Activated T-helper 2 cell treated with anti-CD3 and anti-CD28 coated beads, Interferon-gamma antibody, Interleukin-2, Interleukin-4, amounts not matched to agents 10 μg/mL and 5 μg/mL and 100 μg/mL, durations not matched to agents 14 hours and 24 hours and 36 hours (primary cell): ENCODE data around the gene CT45A10. TPM values are rescaled to one million over a fixed set of nuclear protein-coding genes. Genes with fewer than 3 reads are reported as not detected.
"Not testable (repeated sequence)": the region's sequence is repeated elsewhere in the genome, so short reads cannot be mapped to it uniquely, and the experiment has no call there.

ENCODE experiments used
- DNase-seq: peaks from one replicate; pipeline ENCODE4 v3.0.0; 2021; ENCODE audit warnings: low spot score
- H3K27ac Mint-ChIP-seq: one replicate; pipeline ENCODE4 v1.8.0; 2021; ENCODE audit warnings: mixed read lengths
- H3K27me3 Mint-ChIP-seq: one replicate; pipeline ENCODE4 v1.8.0; 2021; ENCODE audit warnings: low read depth, mixed read lengths
- H3K36me3 Mint-ChIP-seq: one replicate; pipeline ENCODE4 v1.8.0; 2021; ENCODE audit warnings: low read depth, mixed read lengths
- H3K4me1 Mint-ChIP-seq: one replicate; pipeline ENCODE4 v1.8.0; 2021; ENCODE audit warnings: low read depth, mixed read lengths
- H3K4me3 Mint-ChIP-seq: one replicate; pipeline ENCODE4 v1.8.0; 2021; ENCODE audit warnings: low read depth, mild to moderate bottlenecking, moderate library complexity, mixed read lengths
- H3K9me3 Mint-ChIP-seq: one replicate; pipeline ENCODE4 v1.8.0; 2021; ENCODE audit warnings: mixed read lengths
- intact Hi-C: fragments of 100-400 bp; cut with micrococcal nuclease; formaldehyde crosslinking; loops from one replicate; pipeline ENCODE4 v1.15.1; 2023
- total RNA-seq: library from RNA; stranded (reverse); gene quantifications from 2 replicates; pipeline ENCODE4 v1.2.3, GENCODE V29; 2022

Gene CT45A10
- total RNA-seq: not detected in 2 replicates

GRCh38 chrX:135893294-135893817 lies at the start of gene CT45A10, which contains the start of gene SAGE1:
Gene CT45A10 (minus strand): TSS chrX:135893444. CDS start chrX:135885344, 8,100 bp downstream.
Gene SAGE1 (plus strand): TSS chrX:135893716. CDS start chrX:135896243, 2,527 bp downstream.
- DNase-seq: no peak
- Mint-ChIP-seq H3K9me3 (no peaks in the 10 kb centered on the region), H3K4me3 (no peak within 1 kb of the TSS), H3K4me1 (no peaks in the 10 kb centered on the region), H3K36me3 (no peaks in the 10 kb centered on the region), H3K27me3 (no peaks in the 10 kb centered on the region), H3K27ac (no peak within 1 kb of the TSS)
- intact Hi-C loops: no loop called here

- no peak overlapping the region for H3K4me3 Mint-ChIP-seq
- no peak overlapping the region for H3K27ac Mint-ChIP-seq
- H3K36me3 Mint-ChIP-seq: no peaks in the 10 kb centered on the region
- intact Hi-C loops: no loop called here
- H3K4me1 Mint-ChIP-seq: no peaks in the 10 kb centered on the region
- no peaks in the 10 kb centered on the region for H3K9me3 Mint-ChIP-seq
- peaks cover 2% of the 10 kb centered on the region for H3K27me3 Mint-ChIP-seq
- peak; percentile 8 for DNase-seq
Observed at GRCh38 chrX:135931644-135932487, 38.6 kb upstream of the CT45A10 start.

- Mint-ChIP-seq H3K27me3 (peaks cover 2% of the 10 kb centered on the region), H3K4me1 (no peaks in the 10 kb centered on the region), H3K4me3 (no peak overlapping the region), H3K27ac (no peak overlapping the region), H3K36me3 (no peaks in the 10 kb centered on the region), H3K9me3 (no peaks in the 10 kb centered on the region)
- DNase-seq: no peak
- intact Hi-C loops: no loop called here
Observed at GRCh38 chrX:135927897-135928296, 34.7 kb upstream of the CT45A10 start.

- intact Hi-C loops: no loop called here
- Mint-ChIP-seq H3K27me3 (peaks cover 4% of the 10 kb centered on the region), H3K4me3 (no peak overlapping the region), H3K27ac (no peak overlapping the region), H3K36me3 (no peaks in the 10 kb centered on the region), H3K9me3 (no peaks in the 10 kb centered on the region), H3K4me1 (no peaks in the 10 kb centered on the region)
- DNase-seq: no peak
Observed at GRCh38 chrX:135923353-135923752, 30.1 kb upstream of the CT45A10 start.

GRCh38 chrX:135920516-135920915 lies 27.3 kb upstream of the CT45A10 start:
- DNase-seq, H3K27ac Mint-ChIP-seq, H3K27me3 Mint-ChIP-seq, H3K36me3 Mint-ChIP-seq, H3K4me3 Mint-ChIP-seq, H3K4me1 Mint-ChIP-seq, intact Hi-C loops, H3K9me3 Mint-ChIP-seq: not testable (repeated sequence)

GRCh38 chrX:135914404-135914803 lies 21.2 kb upstream of the CT45A10 start:
- DNase-seq: no peak
- H3K4me1 Mint-ChIP-seq: no peaks in the 10 kb centered on the region
- no peak overlapping the region for H3K27ac Mint-ChIP-seq
- H3K27me3 Mint-ChIP-seq: peaks cover 1% of the 10 kb centered on the region
- no peak overlapping the region for H3K4me3 Mint-ChIP-seq
- H3K36me3 Mint-ChIP-seq: no peaks in the 10 kb centered on the region
- intact Hi-C loops: no loop called here
- no peaks in the 10 kb centered on the region for H3K9me3 Mint-ChIP-seq

GRCh38 chrX:135910251-135910650 lies 17.0 kb upstream of the CT45A10 start:
- no peak overlapping the region for H3K27ac Mint-ChIP-seq

GRCh38 chrX:135892781-135893180 lies 463 bp downstream of the CT45A10 start:
- Mint-ChIP-seq H3K4me3 (no peak overlapping the region), H3K27ac (no peak overlapping the region), H3K27me3 (no peaks in the 10 kb centered on the region), H3K4me1 (no peaks in the 10 kb centered on the region), H3K9me3 (no peaks in the 10 kb centered on the region), H3K36me3 (no peaks in the 10 kb centered on the region)
- intact Hi-C loops: no loop called here
- DNase-seq: no peak

More at GRCh38 chrX:135910251-135910650, 17.0 kb upstream of the CT45A10 start:
- intact Hi-C loops: no loop called here
- Mint-ChIP-seq H3K4me3 (no peak overlapping the region), H3K9me3 (no peaks in the 10 kb centered on the region), H3K36me3 (no peaks in the 10 kb centered on the region), H3K4me1 (no peaks in the 10 kb centered on the region), H3K27me3 (peaks cover 1% of the 10 kb centered on the region)
- no peak for DNase-seq

GRCh38 chrX:135890087-135890585 lies 3.1 kb downstream of the CT45A10 start:
- Mint-ChIP-seq H3K36me3 (no peaks in the 10 kb centered on the region), H3K4me1 (no peaks in the 10 kb centered on the region), H3K27ac (no peak overlapping the region), H3K27me3 (no peaks in the 10 kb centered on the region), H3K9me3 (no peaks in the 10 kb centered on the region), H3K4me3 (no peak overlapping the region)
- intact Hi-C loops: no loop called here
- no peak for DNase-seq

- H3K4me1 Mint-ChIP-seq, intact Hi-C loops, H3K27ac Mint-ChIP-seq, H3K9me3 Mint-ChIP-seq, H3K27me3 Mint-ChIP-seq, H3K4me3 Mint-ChIP-seq, H3K36me3 Mint-ChIP-seq: not testable (repeated sequence)
- DNase-seq: peak; percentile 16
Observed at GRCh38 chrX:135888976-135889375, 4.3 kb downstream of the CT45A10 start.

GRCh38 chrX:135888230-135888629 lies 5.0 kb downstream of the CT45A10 start:
- intact Hi-C loops, H3K27ac Mint-ChIP-seq, H3K9me3 Mint-ChIP-seq, H3K27me3 Mint-ChIP-seq, H3K4me1 Mint-ChIP-seq, DNase-seq, H3K36me3 Mint-ChIP-seq, H3K4me3 Mint-ChIP-seq: not testable (repeated sequence)

- H3K4me3 Mint-ChIP-seq, intact Hi-C loops, DNase-seq, H3K4me1 Mint-ChIP-seq, H3K27me3 Mint-ChIP-seq, H3K9me3 Mint-ChIP-seq, H3K27ac Mint-ChIP-seq, H3K36me3 Mint-ChIP-seq: not testable (repeated sequence)
Observed at GRCh38 chrX:135882741-135883140, 10.5 kb downstream of the CT45A10 start.

- H3K4me3 Mint-ChIP-seq, H3K4me1 Mint-ChIP-seq, H3K27ac Mint-ChIP-seq, H3K27me3 Mint-ChIP-seq, H3K9me3 Mint-ChIP-seq, intact Hi-C loops, H3K36me3 Mint-ChIP-seq, DNase-seq: not testable (repeated sequence)
Observed at GRCh38 chrX:135871712-135872111, 21.5 kb downstream of the CT45A10 start, which contains the start of gene CT45A9. Gene CT45A9 (minus strand): TSS chrX:135871812. CDS start chrX:135868061, 3,751 bp downstream.
